Stimulated activated CD8-positive, alpha-beta memory T cell treated with anti-CD3 and anti-CD28 coated beads, Interleukin-7, amount 100 ng/mL, for 24 hours (primary cell): ENCODE measurements around the gene SHCBP1L.
"Not testable (repeated sequence)": the region's sequence is repeated elsewhere in the genome, so short reads cannot be mapped to it uniquely, and the experiment has no call there.

ENCODE experiments used
- DNase-seq: peaks from one replicate; pipeline ENCODE4 v3.0.0-alpha.2; 2020; ENCODE audit warnings: low read depth

SHCBP1L gene

GRCh38 chr1:182965096-182965495 lies 12.1 kb upstream of the SHCBP1L start:
- DNase-seq = no peak

GRCh38 chr1:182962554-182963115 lies 9.7 kb upstream of the SHCBP1L start:
- DNase-seq = no peak

GRCh38 chr1:182960046-182960445 lies 7.1 kb upstream of the SHCBP1L start:
- no peak for DNase-seq

GRCh38 chr1:182957902-182958395 lies 5.0 kb upstream of the SHCBP1L start:
- no peak for DNase-seq

- DNase-seq = no peak
Observed at GRCh38 chr1:182956708-182957365, 3.9 kb upstream of the SHCBP1L start.

- no peak for DNase-seq
Observed at GRCh38 chr1:182955596-182956588, 2.9 kb upstream of the SHCBP1L start.

GRCh38 chr1:182953826-182954225 lies 860 bp upstream of the SHCBP1L start:
- no peak for DNase-seq

- not testable (repeated sequence) for DNase-seq
Observed at GRCh38 chr1:182943336-182943735, 9.6 kb downstream of the SHCBP1L start.

GRCh38 chr1:182942145-182942544 lies 10.8 kb downstream of the SHCBP1L start:
- DNase-seq = not testable (repeated sequence)

GRCh38 chr1:182939413-182939812 lies 13.6 kb downstream of the SHCBP1L start:
- no peak for DNase-seq

- no peak for DNase-seq
Observed at GRCh38 chr1:182935716-182936115, 17.2 kb downstream of the SHCBP1L start.

- DNase-seq = no peak
Observed at GRCh38 chr1:182930985-182931384, 22.0 kb downstream of the SHCBP1L start.

- no peak for DNase-seq
Observed at GRCh38 chr1:182927693-182928433, 25.1 kb downstream of the SHCBP1L start.

- DNase-seq = no peak
Observed at GRCh38 chr1:182925661-182926060, 27.3 kb downstream of the SHCBP1L start.

- no peak for DNase-seq
Observed at GRCh38 chr1:182917378-182917777, 35.6 kb downstream of the SHCBP1L start.

GRCh38 chr1:182913401-182913800 lies 39.6 kb downstream of the SHCBP1L start:
- DNase-seq = no peak

GRCh38 chr1:182910143-182910542 lies 42.8 kb downstream of the SHCBP1L start:
- DNase-seq = no peak

- no peak for DNase-seq
Observed at GRCh38 chr1:182909578-182909977, 43.4 kb downstream of the SHCBP1L start.

GRCh38 chr1:182905321-182905720 lies 47.6 kb downstream of the SHCBP1L start:
- DNase-seq = no peak

GRCh38 chr1:182901946-182902345 lies 51.0 kb downstream of the SHCBP1L start:
- DNase-seq = not testable (repeated sequence)

GRCh38 chr1:182897696-182898095 lies 55.3 kb downstream of the SHCBP1L start:
- no peak for DNase-seq
